Ramos (cell line): Measurements from ENCODE around the gene NTM.

Experiments used
- in situ Hi-C: fragments of 300-500 bp; cut with MboI; formaldehyde crosslinking; loops from one replicate; pipeline ENCODE4 v1.14.3; 2022; ENCODE audit warnings: low sequenced_read_pairs; ENCODE audit not compliant: unreplicated experiment

NTM gene

GRCh38 chr11:132373405-132374143 lies 1003.2 kb downstream of the NTM start:
- in situ Hi-C loops, result no loop called here

GRCh38 chr11:132379540-132379939 lies 1009.1 kb downstream of the NTM start:
- in situ Hi-C loops, result no loop called here
